Activated naive CD4-positive, alpha-beta T cell treated with anti-CD3 and anti-CD28 coated beads, Interleukin-2, amount 50 U/mL, for 72 hours (primary cell): ENCODE results near the gene SELENOF. TPM values are rescaled to one million over a fixed set of nuclear protein-coding genes. Genes with fewer than 3 reads are reported as not detected.
"Not testable (repeated sequence)": the region's sequence is repeated elsewhere in the genome, so short reads cannot be mapped to it uniquely, and the experiment has no call there.

Experiments
- ATAC-seq, 2 donors: fragments of 150-1000 bp; cut with Tn5 transposase; 2 replicates each; pipeline ENCODE4 v1.10.0; 2021; ENCODE audit warnings: mild to moderate bottlenecking in 2 of 2, moderate library complexity in 2 of 2
- DNase-seq, 2 donors: peaks; one replicate each; pipeline ENCODE4 v3.0.0; 2021 to 2022; ENCODE audit warnings: low spot score in 2 of 2
- H3K27ac Mint-ChIP-seq, 2 donors: one replicate each; pipeline ENCODE4 v1.8.0; 2022; ENCODE audit warnings: mild to moderate bottlenecking in 2 of 2, mixed read lengths in 2 of 2
- H3K36me3 Mint-ChIP-seq, 2 donors: one replicate each; pipeline ENCODE4 v1.8.0; 2022; ENCODE audit warnings: mixed read lengths in 2 of 2
- H3K9me3 Mint-ChIP-seq, 2 donors: one replicate each; pipeline ENCODE4 v1.8.0; 2022; ENCODE audit warnings: mixed read lengths in 2 of 2
- total RNA-seq, 2 donors: library from RNA; stranded (reverse); gene quantifications; one replicate each; pipeline ENCODE4 v1.2.3, GENCODE V29; 2022

SELENOF gene
- total RNA-seq, 2 donors from 2014 or later = 40.6 to 144 TPM

DNA sequence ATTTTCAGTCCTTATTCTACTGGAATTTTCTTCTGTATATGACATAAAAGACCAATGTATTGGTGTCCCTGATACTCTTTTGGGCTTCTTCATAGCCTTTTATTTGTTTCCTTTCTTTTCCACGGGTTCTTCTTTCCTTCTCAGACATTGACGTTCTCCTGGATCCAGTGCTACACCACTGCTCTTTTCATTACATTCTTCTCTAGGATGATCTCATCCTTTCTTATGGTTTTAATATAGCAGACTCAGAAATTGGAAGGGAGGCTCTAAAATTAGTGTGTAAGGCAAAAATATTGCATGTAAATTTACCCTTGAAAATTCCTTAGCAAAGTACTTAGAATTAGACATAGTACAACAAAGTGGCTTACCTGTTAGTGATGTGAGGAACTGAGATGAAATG is 65.3 kb downstream of the SELENOF start:
- no peak for ATAC-seq
- DNase-seq = no peak
- H3K36me3 Mint-ChIP-seq = no peaks in the 10 kb centered on the region
- no peak overlapping the region for H3K27ac Mint-ChIP-seq
- no peaks in the 10 kb centered on the region for H3K9me3 Mint-ChIP-seq

DNA sequence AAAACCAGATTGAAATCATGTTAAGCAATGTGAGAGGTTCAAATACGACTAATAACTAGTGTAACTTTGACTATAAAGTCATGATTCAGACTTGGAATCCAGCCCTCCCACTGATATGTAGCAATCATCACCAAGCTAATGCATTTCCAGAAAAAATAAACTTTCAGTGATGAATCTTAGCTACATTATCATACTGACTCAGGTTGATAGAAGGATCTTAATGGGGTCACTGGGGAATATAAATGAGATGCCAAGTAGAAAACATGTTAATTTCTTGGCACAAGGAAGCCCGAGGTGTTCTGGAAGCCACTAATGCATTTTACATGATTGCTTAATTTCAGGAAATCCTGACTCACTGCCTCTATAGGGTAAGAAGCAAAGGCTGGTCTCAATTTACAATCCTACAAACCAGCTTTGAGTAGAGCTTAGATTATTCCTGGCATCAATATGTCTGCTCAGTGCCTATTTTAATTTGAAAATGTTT is 67.7 kb downstream of the SELENOF start:
- H3K27ac Mint-ChIP-seq = no peak overlapping the region
- ATAC-seq (peak; percentile 36 to 81), DNase-seq (no peak)
- no peaks in the 10 kb centered on the region for H3K36me3 Mint-ChIP-seq
- no peaks in the 10 kb centered on the region for H3K9me3 Mint-ChIP-seq

DNA sequence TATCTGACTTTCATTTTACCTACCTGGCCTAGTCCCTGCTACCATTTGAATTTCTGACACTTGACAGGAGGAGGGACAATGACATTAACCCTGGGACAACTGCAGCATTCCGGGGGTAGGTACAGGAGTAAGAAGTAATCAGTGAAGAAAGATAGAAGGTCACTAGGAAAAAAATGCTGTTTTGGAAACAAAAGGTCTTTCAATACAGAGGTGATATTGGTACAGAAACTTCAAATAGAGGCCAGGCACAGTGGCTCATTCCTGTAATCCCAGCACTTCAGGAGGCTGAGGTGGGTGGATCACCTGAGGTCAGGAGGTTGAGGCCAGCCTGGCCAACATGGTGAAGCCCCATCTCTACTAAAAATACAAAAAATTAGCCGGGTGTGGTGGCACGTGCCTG is 68.4 kb downstream of the SELENOF start:
- no peaks in the 10 kb centered on the region for H3K9me3 Mint-ChIP-seq
- H3K36me3 Mint-ChIP-seq = no peaks in the 10 kb centered on the region
- H3K27ac Mint-ChIP-seq = no peak overlapping the region
- DNase-seq = no peak
- ATAC-seq = no peak

DNA sequence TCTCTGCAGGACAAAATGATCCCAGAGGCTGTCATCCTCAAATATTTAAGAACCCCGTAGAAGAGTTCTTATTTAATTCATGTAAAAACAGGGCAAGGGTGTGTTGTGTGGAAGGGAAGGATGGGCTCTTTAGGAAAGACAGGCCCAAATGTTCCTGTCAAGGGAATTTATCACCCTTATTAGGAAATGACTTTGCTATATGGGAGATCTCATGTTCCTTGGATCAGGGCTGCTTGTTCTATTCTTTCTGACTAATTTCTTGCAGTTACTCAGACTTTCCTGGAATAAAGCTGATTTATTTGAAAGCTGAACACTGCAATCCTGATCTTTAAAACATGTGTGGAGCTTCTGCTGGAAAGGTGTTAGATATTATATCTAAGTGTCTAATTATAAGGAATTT is 72.8 kb downstream of the SELENOF start:
- no peak for ATAC-seq
- Mint-ChIP-seq H3K27ac (no peak overlapping the region), H3K9me3 (no peaks in the 10 kb centered on the region), H3K36me3 (no peaks in the 10 kb centered on the region)
- no peak for DNase-seq

GRCh38 chr1:86833461-86834215 is 80.3 kb downstream of the SELENOF start:
- DNase-seq (peak in 1 of 2 donors; percentile 52), ATAC-seq (peak; percentile 75 to 79)
- Mint-ChIP-seq H3K9me3 (no peaks in the 10 kb centered on the region), H3K36me3 (no peaks in the 10 kb centered on the region), H3K27ac (no peak overlapping the region)

GRCh38 chr1:86832433-86832832 is 81.5 kb downstream of the SELENOF start:
- DNase-seq = no peak
- Mint-ChIP-seq H3K27ac (no peak overlapping the region), H3K9me3 (no peaks in the 10 kb centered on the region), H3K36me3 (no peaks in the 10 kb centered on the region)
- ATAC-seq = no peak

DNA sequence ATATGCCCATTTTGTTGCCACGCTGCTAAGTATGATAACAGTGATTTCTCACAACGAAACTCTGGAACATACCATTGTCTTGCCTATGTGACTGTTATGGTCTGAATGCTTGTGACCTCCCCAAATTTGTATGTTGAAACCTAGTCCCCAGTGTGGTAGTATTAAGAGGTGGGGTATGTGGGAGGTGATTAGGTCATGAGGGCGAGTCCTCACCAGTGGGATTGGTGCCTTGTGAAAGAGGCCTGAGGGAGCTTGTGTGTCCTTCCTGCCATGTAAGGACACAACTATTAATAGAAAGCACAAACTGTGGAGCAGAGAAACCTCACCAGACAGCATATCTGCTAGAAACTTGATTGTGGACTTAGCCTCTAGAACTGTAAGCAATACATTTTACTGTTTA is 84.6 kb downstream of the SELENOF start:
- ATAC-seq = no peak
- Mint-ChIP-seq H3K9me3 (no peaks in the 10 kb centered on the region), H3K27ac (no peak overlapping the region), H3K36me3 (no peaks in the 10 kb centered on the region)
- no peak for DNase-seq

- DNase-seq = no peak
- no peak overlapping the region for H3K27ac Mint-ChIP-seq
- no peaks in the 10 kb centered on the region for H3K36me3 Mint-ChIP-seq
- ATAC-seq = no peak
- H3K9me3 Mint-ChIP-seq = no peaks in the 10 kb centered on the region
Measured at GRCh38 chr1:86828024-86828423, 85.9 kb downstream of the SELENOF start.

GRCh38 chr1:86826856-86827255 is 87.1 kb downstream of the SELENOF start:
- ATAC-seq (no peak), DNase-seq (no peak)
- no peaks in the 10 kb centered on the region for H3K9me3 Mint-ChIP-seq
- H3K36me3 Mint-ChIP-seq = no peaks in the 10 kb centered on the region
- H3K27ac Mint-ChIP-seq = no peak overlapping the region

DNA sequence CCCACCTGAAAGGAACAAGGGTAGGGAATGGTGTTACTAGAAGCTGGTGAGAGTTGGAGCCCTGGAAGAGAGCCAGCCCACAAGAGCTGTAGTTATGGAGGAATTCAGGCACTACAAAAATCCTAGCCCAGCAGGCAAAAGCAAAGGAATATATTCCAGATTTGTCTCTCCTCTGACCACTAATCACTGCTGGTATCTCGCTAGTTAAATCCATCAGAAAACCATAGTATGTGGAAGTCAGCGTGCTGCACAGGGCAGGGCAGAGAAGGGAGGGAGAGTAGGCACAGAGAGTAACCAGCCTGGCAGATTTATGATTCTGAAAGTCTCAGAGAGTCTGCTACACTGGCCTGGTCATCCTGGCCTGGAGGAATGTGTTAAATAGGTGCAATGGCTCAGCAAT is 88.6 kb downstream of the SELENOF start:
- DNase-seq (no peak), ATAC-seq (no peak)
- no peaks in the 10 kb centered on the region for H3K9me3 Mint-ChIP-seq
- no peak overlapping the region for H3K27ac Mint-ChIP-seq
- no peaks in the 10 kb centered on the region for H3K36me3 Mint-ChIP-seq

- no peak for DNase-seq
- peaks cover 0 to 6% of the 10 kb centered on the region in 2 donors for H3K9me3 Mint-ChIP-seq
- H3K27ac Mint-ChIP-seq = no peak overlapping the region
- no peaks in the 10 kb centered on the region for H3K36me3 Mint-ChIP-seq
- no peak for ATAC-seq
Measured at GRCh38 chr1:86823821-86824500, 90.0 kb downstream of the SELENOF start.

DNA sequence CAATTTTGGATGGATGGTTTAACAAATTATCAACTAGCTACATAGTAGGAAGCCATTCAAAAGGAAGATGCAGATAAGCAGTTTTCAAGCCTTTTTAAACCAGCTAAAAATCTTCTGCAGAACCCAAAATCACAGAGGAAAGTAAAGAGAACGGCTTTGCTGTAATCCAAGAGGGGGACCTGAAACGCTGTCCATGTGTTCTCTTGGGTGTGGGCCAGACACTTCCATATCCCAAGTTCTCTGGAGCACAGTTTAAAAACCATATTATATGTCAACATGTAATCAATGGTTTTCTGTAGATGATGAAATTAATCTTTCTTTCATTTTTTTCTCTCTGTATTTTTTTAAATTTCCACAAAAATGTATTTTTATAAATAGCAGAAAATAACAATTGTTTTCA is 90.5 kb downstream of the SELENOF start:
- peaks cover 0 to 6% of the 10 kb centered on the region in 2 donors for H3K9me3 Mint-ChIP-seq
- H3K27ac Mint-ChIP-seq = no peak overlapping the region
- DNase-seq = no peak
- H3K36me3 Mint-ChIP-seq = no peaks in the 10 kb centered on the region
- no peak for ATAC-seq

DNA sequence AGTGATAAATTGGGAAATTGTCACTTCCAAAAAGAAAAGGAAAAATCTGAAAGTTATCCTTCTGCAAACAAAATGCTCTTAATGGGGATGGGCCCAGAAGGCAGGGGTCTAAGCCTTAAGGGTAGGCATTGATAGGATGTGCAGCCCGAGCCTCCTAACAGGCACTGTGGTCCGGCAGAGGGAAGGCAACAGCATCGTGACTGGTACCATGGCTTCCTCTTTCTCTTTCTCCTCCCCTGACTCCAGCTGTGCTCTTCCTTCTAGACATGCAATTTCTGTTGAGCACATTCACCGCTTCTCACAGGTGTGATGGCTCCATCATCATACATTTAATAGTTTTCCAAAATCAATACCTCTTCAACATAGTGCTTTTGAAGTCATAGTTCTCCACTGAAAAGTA is 91.5 kb downstream of the SELENOF start:
- Mint-ChIP-seq H3K36me3 (no peaks in the 10 kb centered on the region), H3K27ac (no peak overlapping the region), H3K9me3 (peaks cover 0 to 6% of the 10 kb centered on the region in 2 donors)
- no peak for DNase-seq
- no peak for ATAC-seq

DNA sequence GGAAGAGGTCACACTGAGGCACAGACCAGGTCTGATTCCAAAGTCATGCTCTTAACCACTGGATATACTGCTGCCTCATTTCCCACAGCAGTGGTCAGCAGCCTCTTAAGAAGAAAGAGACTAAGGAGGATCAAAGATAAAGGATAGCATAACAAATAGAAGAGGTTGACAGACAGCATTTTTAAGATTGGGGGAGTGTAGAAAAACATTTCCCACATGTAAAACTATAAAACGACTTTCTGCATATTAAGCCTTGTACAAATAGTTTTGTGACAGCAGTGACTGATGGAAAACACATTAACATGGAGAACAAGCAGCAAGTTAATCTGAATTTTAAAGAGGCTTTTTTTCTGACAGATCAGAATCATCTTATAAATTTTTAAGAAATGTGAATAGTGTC is 92.0 kb downstream of the SELENOF start:
- Mint-ChIP-seq H3K27ac (no peak overlapping the region), H3K36me3 (no peaks in the 10 kb centered on the region), H3K9me3 (peaks cover 0 to 6% of the 10 kb centered on the region in 2 donors)
- ATAC-seq (no peak), DNase-seq (no peak)

DNA sequence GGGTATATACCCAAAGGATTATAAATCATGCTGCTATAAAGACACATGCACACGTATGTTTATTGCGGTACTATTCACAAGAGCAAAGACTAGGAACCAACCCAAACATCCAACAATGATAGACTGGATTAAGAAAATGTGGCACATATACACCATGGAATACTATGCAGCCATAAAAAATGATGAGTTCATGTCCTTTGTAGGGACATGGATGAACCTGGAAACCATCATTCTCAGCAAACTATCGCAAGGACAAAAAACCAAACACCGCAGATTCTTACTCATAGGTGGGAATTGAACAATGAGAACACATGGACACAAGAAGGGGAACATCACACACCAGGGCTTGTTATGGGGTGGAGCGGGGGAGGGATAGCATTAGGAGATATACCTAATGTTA is 94.0 kb downstream of the SELENOF start:
- not testable (repeated sequence) for DNase-seq, H3K27ac Mint-ChIP-seq, H3K9me3 Mint-ChIP-seq, H3K36me3 Mint-ChIP-seq, ATAC-seq

DNA sequence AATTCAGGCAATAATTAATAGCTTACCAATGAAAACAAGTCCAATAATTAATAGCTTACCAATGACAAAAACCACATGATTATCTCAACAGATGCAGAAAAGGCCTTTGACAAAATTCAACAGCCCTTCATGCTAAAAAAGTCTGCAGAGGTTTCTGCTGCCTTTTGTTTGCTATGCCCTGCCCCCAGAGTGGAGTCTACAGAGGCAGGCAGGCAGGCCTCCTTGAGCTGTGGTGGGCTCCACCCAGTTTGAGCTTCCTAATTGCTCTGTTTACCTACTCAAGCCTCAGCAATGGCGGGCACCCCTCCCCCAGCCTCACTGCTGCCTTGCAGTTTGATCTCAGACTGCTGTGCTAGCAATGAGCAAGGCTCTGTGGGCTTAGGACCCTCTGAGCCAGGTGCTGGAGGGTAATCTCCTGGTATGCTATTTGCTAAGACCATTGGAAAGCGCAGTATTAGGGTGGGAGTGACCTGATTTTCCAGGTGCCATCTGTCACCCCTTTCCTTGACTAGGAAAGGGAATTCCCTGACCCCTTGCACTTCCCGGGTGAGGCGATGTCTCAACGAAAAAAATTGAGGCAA is 96.6 kb downstream of the SELENOF start:
- ATAC-seq, DNase-seq, H3K27ac Mint-ChIP-seq, H3K36me3 Mint-ChIP-seq, H3K9me3 Mint-ChIP-seq: not testable (repeated sequence)

- H3K9me3 Mint-ChIP-seq, H3K27ac Mint-ChIP-seq, ATAC-seq, DNase-seq, H3K36me3 Mint-ChIP-seq: not testable (repeated sequence)
Measured at GRCh38 chr1:86814118-86814517, 99.8 kb downstream of the SELENOF start.
